ENCODE data around the gene GAGE12G.
"Not testable (repeated sequence)": the region's sequence is repeated elsewhere in the genome, so short reads cannot be mapped to it uniquely, and the experiment has no call there.

The GAGE12G gene

GRCh38 chrX:49570100-49570499 is at the start of gene GAGE12G:
Gene GAGE12G, plus strand, starts transcription at chrX:49570400. Its CDS starts 1,155 bp downstream, at chrX:49571555.
- DNase-seq, result not testable (repeated sequence)

- not testable (repeated sequence) for DNase-seq
Measured at GRCh38 chrX:49531877-49532276, 38.3 kb upstream of the GAGE12G start, which contains the start of gene GAGE12C. Gene GAGE12C, plus strand, starts transcription at chrX:49532177. Its CDS starts 1,155 bp downstream, at chrX:49533332.

- not testable (repeated sequence) for DNase-seq
Measured at GRCh38 chrX:49541433-49541832, 28.8 kb upstream of the GAGE12G start, which contains the start of gene GAGE12D. Gene GAGE12D, plus strand, starts transcription at chrX:49541733. Its CDS starts 1,155 bp downstream, at chrX:49542888.

GRCh38 chrX:49550989-49551388 is 19.2 kb upstream of the GAGE12G start, which contains the start of gene GAGE12E:
Gene GAGE12E, plus strand, starts transcription at chrX:49551289. Its CDS starts 1,155 bp downstream, at chrX:49552444.
- DNase-seq, result not testable (repeated sequence)

- DNase-seq, result not testable (repeated sequence)
Measured at GRCh38 chrX:49560542-49560941, 9.7 kb upstream of the GAGE12G start, which contains the start of gene GAGE12F. Gene GAGE12F, plus strand, starts transcription at chrX:49560842. Its CDS starts 1,155 bp downstream, at chrX:49561997.

- not testable (repeated sequence) for DNase-seq
Measured at GRCh38 chrX:49568728-49569127, 1.5 kb upstream of the GAGE12G start.

GRCh38 chrX:49569152-49569551 is 1.0 kb upstream of the GAGE12G start:
- not testable (repeated sequence) for DNase-seq

GRCh38 chrX:49579649-49580048 is 9.4 kb downstream of the GAGE12G start, which contains the start of gene GAGE12H:
Gene GAGE12H, plus strand, starts transcription at chrX:49579949. Its CDS starts 1,155 bp downstream, at chrX:49581104.
- DNase-seq, result not testable (repeated sequence)

- DNase-seq, result not testable (repeated sequence)
Measured at GRCh38 chrX:49589196-49589595, 19.0 kb downstream of the GAGE12G start, which contains the start of gene GAGE2A. Gene GAGE2A, plus strand, starts transcription at chrX:49589496. Its CDS starts 1,155 bp downstream, at chrX:49590651.

GRCh38 chrX:49589769-49590478 is 19.7 kb downstream of the GAGE12G start:
- not testable (repeated sequence) for DNase-seq

- DNase-seq, result not testable (repeated sequence)
Measured at GRCh38 chrX:49590488-49590887, 20.3 kb downstream of the GAGE12G start.

GRCh38 chrX:49598720-49599119 is 28.5 kb downstream of the GAGE12G start, which contains the start of gene GAGE1:
Gene GAGE1, plus strand, starts transcription at chrX:49599020. Its CDS starts 1,155 bp downstream, at chrX:49600175.
- not testable (repeated sequence) for DNase-seq

GRCh38 chrX:49610718-49611310 is 40.6 kb downstream of the GAGE12G start:
- DNase-seq, result no peak

GRCh38 chrX:49618574-49618973 is 48.4 kb downstream of the GAGE12G start:
- no peak for DNase-seq

Measured in activated CD4-positive, alpha-beta T cell treated with anti-CD3 and anti-CD28 coated beads, Interleukin-2, amount 50 U/mL, for 4 hours (primary cell).